Lung (tissue), 12 donors: ENCODE measurements around the gene GALNT2. TPM values are rescaled to one million over a fixed set of nuclear protein-coding genes. Genes with fewer than 3 reads are reported as not detected.
A peak's percentile ranks its signal among the peaks of the same experiment; 100 is the strongest.

Source experiments
- ATAC-seq: fragments of 200-7000 bp; cut with Tn5 transposase; one replicate; pipeline ENCODE4 v1.9.1; 2020; ENCODE audit warnings: moderate number of reproducible peaks; ENCODE audit not compliant: insufficient read depth, low FRiP score
- DNase-seq, 3 donors: peaks; one replicate each; pipeline ENCODE4 v3.0.0-alpha.2; 2013 to 2017
- H3K27ac ChIP-seq, 2 donors: one replicate each; pipeline ENCODE4 v1.5.1; 2013; ENCODE audit warnings: mild to moderate bottlenecking in 2 of 2, moderate library complexity in 2 of 2, control low read depth in 1 of 2, inconsistent platforms in 1 of 2, low read depth in 1 of 2, low read length in 1 of 2
- H3K27me3 ChIP-seq, 3 donors: one replicate each; pipeline ENCODE4 v1.5.1; 2013; ENCODE audit warnings: low read length in 2 of 3; ENCODE audit not compliant: control insufficient read depth in 3 of 3, insufficient read depth in 3 of 3
- H3K36me3 ChIP-seq, 4 donors: one replicate each; pipeline ENCODE4 v1.5.1; 2013; ENCODE audit warnings: low read length in 4 of 4, mild to moderate bottlenecking in 1 of 4, moderate library complexity in 1 of 4; ENCODE audit not compliant: control insufficient read depth in 4 of 4, insufficient read depth in 4 of 4
- H3K4me1 ChIP-seq, 5 donors: one replicate each; pipeline ENCODE4 v1.5.1; 2013; ENCODE audit warnings: low read length in 5 of 5, mild to moderate bottlenecking in 2 of 5, moderate library complexity in 1 of 5; ENCODE audit not compliant: control insufficient read depth in 5 of 5, insufficient read depth in 5 of 5
- H3K4me3 ChIP-seq: one replicate; pipeline ENCODE4 v1.5.1; 2013; ENCODE audit warnings: mild to moderate bottlenecking, control low read depth, moderate library complexity
- H3K9ac ChIP-seq, 2 donors: one replicate each; pipeline ENCODE4 v1.5.1; 2013; ENCODE audit warnings: low read length in 2 of 2, control low read depth in 1 of 2; ENCODE audit not compliant: insufficient read depth in 1 of 2
- H3K9me3 ChIP-seq, 4 donors: one replicate each; pipeline ENCODE4 v1.5.1; 2013; ENCODE audit warnings: low read length in 3 of 4, mild to moderate bottlenecking in 1 of 4, moderate library complexity in 1 of 4; ENCODE audit not compliant: control insufficient read depth in 4 of 4, insufficient read depth in 3 of 4
- WGBS, 2 donors: extraction: QIAGEN DNeasy Blood & Tissue Kit; methylation state at CpG; one replicate each; pipeline ENCODE4 v1.1.7; 2013; 5-methylcytosine and 5-hydroxymethylcytosine counted together
- polyA plus RNA-seq, 2 donors: library from polyadenylated mRNA; stranded (reverse); fragments of 200-250 nt; gene quantifications; one replicate each; pipeline ENCODE4 v1.2.1, GENCODE V29; 2013
- total RNA-seq, 2 donors: library from RNA; depleted of rRNA in 1 of 2; stranded (reverse); fragments of >200 nt in 1 of 2; gene quantifications; one replicate each; pipeline ENCODE4 v1.2.1, GENCODE V29; 2014 to 2021
- TF ChIP-seq, protein P1 (sequence below): IDR thresholded peaks from 2 replicates; pipeline ENCODE4 v1.5.1; 2012; ENCODE audit warnings: mild to moderate bottlenecking; ENCODE audit errors: control extremely low read depth, extremely low read depth
- donor health status: control.
- donor health status: control.
- donor health status: Bipolar disorder and iron deficiency.
- donor health status: healthy.
- donor health status: DM: yes; HTN: yes; CAD: no.

Gene GALNT2
- total and polyA plus RNA-seq, 4 donors: 23.1 to 101 (median 58.9) TPM

DNA sequence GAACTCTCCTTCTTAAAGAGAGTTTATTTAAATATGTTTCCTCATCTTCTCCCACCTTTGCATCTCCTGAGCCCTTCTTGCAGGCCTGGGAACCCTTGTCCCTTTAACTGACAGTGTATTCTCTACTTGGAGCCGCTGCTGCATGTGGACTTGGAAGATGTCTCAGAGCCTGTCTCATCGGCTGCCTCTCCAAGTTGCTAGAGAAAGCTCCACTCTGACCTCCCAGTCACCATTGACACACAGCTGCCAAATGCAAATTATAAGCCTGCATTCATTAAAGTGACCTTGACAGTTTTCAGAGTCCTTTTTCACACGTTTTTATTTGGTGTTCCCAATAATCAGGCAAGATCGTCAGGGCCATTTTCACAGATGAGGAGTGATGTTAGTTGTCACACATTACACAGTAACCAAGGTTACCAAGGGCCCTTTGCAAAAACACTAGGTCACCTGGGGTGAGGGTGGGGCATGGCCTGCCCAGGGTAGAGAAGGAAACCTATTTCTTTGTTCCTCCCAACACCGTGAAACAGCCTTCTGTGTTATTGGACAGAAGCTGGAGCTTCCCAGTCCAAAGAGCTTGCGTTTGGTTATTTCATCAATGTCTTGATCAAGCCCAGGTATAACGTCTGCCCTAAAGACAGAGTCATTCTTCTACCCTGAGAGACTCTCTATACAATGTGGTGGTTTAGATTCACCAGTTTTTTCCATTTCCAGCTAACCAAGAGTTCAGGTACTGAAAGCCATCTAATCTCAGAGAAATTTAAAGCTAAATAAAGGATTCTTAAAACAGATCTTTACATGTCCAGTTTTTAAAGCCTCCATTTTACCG lies 164.1 kb downstream of the GALNT2 start:
- TF ChIP-seq, protein P1, sequence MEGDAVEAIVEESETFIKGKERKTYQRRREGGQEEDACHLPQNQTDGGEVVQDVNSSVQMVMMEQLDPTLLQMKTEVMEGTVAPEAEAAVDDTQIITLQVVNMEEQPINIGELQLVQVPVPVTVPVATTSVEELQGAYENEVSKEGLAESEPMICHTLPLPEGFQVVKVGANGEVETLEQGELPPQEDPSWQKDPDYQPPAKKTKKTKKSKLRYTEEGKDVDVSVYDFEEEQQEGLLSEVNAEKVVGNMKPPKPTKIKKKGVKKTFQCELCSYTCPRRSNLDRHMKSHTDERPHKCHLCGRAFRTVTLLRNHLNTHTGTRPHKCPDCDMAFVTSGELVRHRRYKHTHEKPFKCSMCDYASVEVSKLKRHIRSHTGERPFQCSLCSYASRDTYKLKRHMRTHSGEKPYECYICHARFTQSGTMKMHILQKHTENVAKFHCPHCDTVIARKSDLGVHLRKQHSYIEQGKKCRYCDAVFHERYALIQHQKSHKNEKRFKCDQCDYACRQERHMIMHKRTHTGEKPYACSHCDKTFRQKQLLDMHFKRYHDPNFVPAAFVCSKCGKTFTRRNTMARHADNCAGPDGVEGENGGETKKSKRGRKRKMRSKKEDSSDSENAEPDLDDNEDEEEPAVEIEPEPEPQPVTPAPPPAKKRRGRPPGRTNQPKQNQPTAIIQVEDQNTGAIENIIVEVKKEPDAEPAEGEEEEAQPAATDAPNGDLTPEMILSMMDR: no peak
- Histone ChIP-seq H3K9ac (no peak overlapping the region), H3K4me3 (no peak overlapping the region), H3K27me3 (no peaks in the 10 kb centered on the region), H3K36me3 (peaks cover 0 to 4% (median 0%) of the 10 kb centered on the region in 4 donors), H3K4me1 (peaks cover 3 to 15% (median 8%) of the 10 kb centered on the region in 5 donors), H3K27ac (peak overlapping the region in 1 of 2 donors; percentile 55), H3K9me3 (no peaks in the 10 kb centered on the region)
- ATAC-seq (no peak), DNase-seq (no peak)
- WGBS, 2 donors: 63 to 87% methylated on average over 8 of the region's 8 CpGs

DNA sequence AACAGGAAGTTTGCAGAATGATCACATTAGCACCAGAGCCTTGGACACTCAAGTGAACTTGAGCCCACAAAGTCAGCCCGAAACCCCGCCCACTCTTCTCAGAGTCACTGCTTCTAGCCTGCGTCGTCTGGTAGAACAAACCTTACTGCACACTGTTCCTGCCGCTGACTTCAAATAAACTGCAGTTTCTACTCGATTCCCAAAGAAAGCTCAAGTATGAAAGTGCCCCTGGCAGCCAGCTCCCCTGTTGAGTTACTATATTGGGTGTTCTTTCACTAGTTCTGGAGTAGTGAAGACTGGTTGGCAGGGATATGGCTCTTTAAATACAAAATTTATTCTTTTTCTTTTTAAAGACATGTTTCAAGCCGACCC lies 164.7 kb downstream of the GALNT2 start:
- WGBS, 2 donors: 55 to 81% methylated on average over 7 of the region's 7 CpGs
- Histone ChIP-seq H3K9me3 (no peaks in the 10 kb centered on the region), H3K27me3 (no peaks in the 10 kb centered on the region), H3K36me3 (peaks cover 0 to 8% (median 1%) of the 10 kb centered on the region in 4 donors), H3K4me3 (no peak overlapping the region), H3K9ac (peak overlapping the region in 1 of 2 donors; percentile 36), H3K27ac (peak overlapping the region; percentile 3 to 69), H3K4me1 (peaks cover 3 to 15% (median 8%) of the 10 kb centered on the region in 5 donors)
- DNase-seq (peak; percentile 64 to 80 (median 68)), ATAC-seq (peak; percentile 85)
- TF ChIP-seq, protein P1: no peak

DNA sequence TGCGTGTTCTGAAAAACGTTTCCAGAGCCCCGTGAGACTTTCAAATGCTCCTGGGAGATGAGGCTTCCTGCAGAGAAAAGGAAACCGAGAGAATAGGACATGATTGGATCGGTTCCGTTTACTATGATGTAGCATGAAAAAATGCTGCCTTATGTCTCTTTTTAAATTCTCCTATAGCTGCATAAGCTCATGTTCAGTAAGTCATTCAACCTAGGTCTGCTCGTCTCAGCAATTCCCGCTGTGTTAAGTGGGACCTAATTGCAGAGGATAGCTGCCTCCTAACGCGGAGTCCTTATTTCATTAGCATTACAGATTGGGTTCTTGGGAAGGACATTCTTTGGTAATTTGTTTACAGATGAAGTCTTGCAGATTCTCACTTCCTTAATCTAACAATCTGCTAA lies 165.3 kb downstream of the GALNT2 start:
- no peak overlapping the region for H3K4me3 ChIP-seq
- WGBS, 2 donors: 58 to 80% methylated on average over 10 of the region's 10 CpGs
- H3K27ac ChIP-seq: peak overlapping the region in 1 of 2 donors; percentile 70
- H3K9ac ChIP-seq: no peak overlapping the region
- no peaks in the 10 kb centered on the region for H3K27me3 ChIP-seq
- H3K9me3 ChIP-seq: no peaks in the 10 kb centered on the region
- DNase-seq: peak in 1 of 3 donors; percentile 42
- H3K36me3 ChIP-seq: peaks cover 0 to 9% (median 2%) of the 10 kb centered on the region in 4 donors
- TF ChIP-seq, protein P1: no peak
- ATAC-seq: no peak
- H3K4me1 ChIP-seq: peaks cover 3 to 15% (median 8%) of the 10 kb centered on the region in 5 donors
